HUES64 (cell line): ENCODE results near the gene OR52E1.

Experiments used
- H3K27ac ChIP-seq: 2 replicates; pipeline ENCODE4 v1.7.0; 2013; ENCODE audit warnings: low read depth, low read length, inconsistent platforms
- H3K27me3 ChIP-seq: 2 replicates; pipeline ENCODE4 v1.6.1; 2013; ENCODE audit warnings: mild to moderate bottlenecking, low read length; ENCODE audit not compliant: insufficient read depth
- H3K36me3 ChIP-seq: 2 replicates; pipeline ENCODE4 v1.6.1; 2013; ENCODE audit warnings: mild to moderate bottlenecking, low read length; ENCODE audit not compliant: insufficient read depth
- H3K4me1 ChIP-seq: 2 replicates; pipeline ENCODE4 v1.6.1; 2013; ENCODE audit warnings: mild to moderate bottlenecking, low read length, moderate library complexity; ENCODE audit not compliant: insufficient read depth
- H3K4me3 ChIP-seq: 2 replicates; pipeline ENCODE4 v1.5.1; 2013; ENCODE audit warnings: mild to moderate bottlenecking, low read length, moderate library complexity
- H3K9ac ChIP-seq: 2 replicates; pipeline ENCODE4 v1.6.1; 2013; ENCODE audit warnings: mild to moderate bottlenecking, low read depth, low read length
- H3K9me3 ChIP-seq: 2 replicates; pipeline ENCODE4 v1.6.1; 2013; ENCODE audit warnings: low read depth, low read length; ENCODE audit not compliant: insufficient read depth
- WGBS: fragments of 150-250, 120-280 bp; methylation state at CpG from one replicate; pipeline ENCODE4 v1.1.7; 2013; ENCODE audit warnings: missing lambda C conversion rate; 5-methylcytosine and 5-hydroxymethylcytosine counted together

The OR52E1 gene

GRCh38 chr11:5117588-5117987 lies 48.2 kb downstream of the OR52E1 start:
- Histone ChIP-seq H3K27me3 (no peaks in the 10 kb centered on the region), H3K9ac (no peak overlapping the region), H3K27ac (no peak overlapping the region), H3K4me1 (no peaks in the 10 kb centered on the region), H3K4me3 (no peak overlapping the region), H3K36me3 (no peaks in the 10 kb centered on the region), H3K9me3 (no peaks in the 10 kb centered on the region)

GRCh38 chr11:5118893-5119292 lies 49.5 kb downstream of the OR52E1 start:
- no peaks in the 10 kb centered on the region for H3K27me3 ChIP-seq
- WGBS = no CpG with 5 or more reads among the region's 1 CpG

More at GRCh38 chr11:5118893-5119292, 49.5 kb downstream of the OR52E1 start:
- Histone ChIP-seq H3K9me3 (no peaks in the 10 kb centered on the region), H3K4me1 (no peaks in the 10 kb centered on the region), H3K9ac (no peak overlapping the region), H3K36me3 (no peaks in the 10 kb centered on the region), H3K4me3 (no peak overlapping the region), H3K27ac (no peak overlapping the region)
